Neural cell (in vitro differentiated cells): ENCODE measurements around the gene SAMD4A. TPM values are rescaled to one million over a fixed set of nuclear protein-coding genes. Genes with fewer than 3 reads are reported as not detected.

Experiments used
- H2AFZ ChIP-seq: fragments of 200-600, 300-800 bp; sonication (generic), shearing (Covaris generic); 2 replicates; pipeline ENCODE4 v1.6.0; 2014; ENCODE audit warnings: low read depth, mild to moderate bottlenecking, antibody characterized with exemption, low read length, moderate library complexity
- H3F3A ChIP-seq: fragments of 200-600 bp; shearing (Covaris generic); 2 replicates; pipeline ENCODE4 v1.6.1; 2016; ENCODE audit warnings: mild to moderate bottlenecking, moderate library complexity, mixed read lengths, antibody characterized with exemption, low read length; ENCODE audit not compliant: insufficient read depth, poor library complexity, severe bottlenecking
- H3K27ac ChIP-seq: fragments of 200-600, 300-800 bp; sonication (generic), shearing (Covaris generic); 2 replicates; pipeline ENCODE4 v1.5.1; 2014; ENCODE audit warnings: mild to moderate bottlenecking, low read length, moderate library complexity
- H3K27me3 ChIP-seq: fragments of 300-800, 200-600 bp; sonication (generic), shearing (Covaris generic); 2 replicates; pipeline ENCODE4 v1.6.0; 2014; ENCODE audit warnings: mild to moderate bottlenecking, low read depth, low read length, moderate library complexity; ENCODE audit not compliant: insufficient read depth
- H3K36me3 ChIP-seq: fragments of 300-800, 200-600 bp; sonication (generic), shearing (Covaris generic); 2 replicates; pipeline ENCODE4 v1.5.1; 2014; ENCODE audit warnings: mild to moderate bottlenecking, antibody characterized with exemption, low read length, moderate library complexity; ENCODE audit not compliant: insufficient read depth
- H3K4me2 ChIP-seq: fragments of 300-800, 200-600 bp; sonication (generic), shearing (Covaris generic); 2 replicates; pipeline ENCODE4 v1.6.0; 2014; ENCODE audit warnings: mild to moderate bottlenecking, low read length
- H3K4me3 ChIP-seq: fragments of 300-800, 200-600 bp; sonication (generic), shearing (Covaris generic); 2 replicates; pipeline ENCODE4 v1.5.1; 2014; ENCODE audit warnings: mild to moderate bottlenecking, low read length, moderate library complexity
- H3K79me2 ChIP-seq: fragments of 200-600 bp; shearing (Covaris generic); replicated peaks from 2 replicates; pipeline ENCODE4 v1.6.0; 2014; ENCODE audit warnings: mild to moderate bottlenecking, low read length, moderate library complexity; ENCODE audit not compliant: insufficient read depth
- H3K9ac ChIP-seq: fragments of 300-800, 200-600 bp; sonication (generic), shearing (Covaris generic); 2 replicates; pipeline ENCODE4 v1.6.1; 2016; ENCODE audit warnings: mild to moderate bottlenecking, low read length, mixed read lengths
- H3K9me2 ChIP-seq: fragments of 200-600 bp; shearing (Covaris generic); 2 replicates; pipeline ENCODE4 v1.6.1; 2016; ENCODE audit warnings: mild to moderate bottlenecking, low read length, mixed read lengths; ENCODE audit not compliant: insufficient read depth
- H3K9me3 ChIP-seq: fragments of 200-600, 300-800 bp; sonication (generic), shearing (Covaris generic); 2 replicates; pipeline ENCODE4 v1.6.1; 2016; ENCODE audit warnings: mild to moderate bottlenecking, mixed run types, low read length, moderate library complexity, mixed read lengths
- H4K20me1 ChIP-seq: fragments of 200-600 bp; shearing (Covaris generic); 2 replicates; pipeline ENCODE4 v1.6.1; 2016; ENCODE audit warnings: mild to moderate bottlenecking, mixed run types; ENCODE audit not compliant: insufficient read depth
- EP300 ChIP-seq: fragments of 450-650 bp; conservative IDR thresholded peaks from 2 replicates; pipeline ENCODE4 v1.6.1; 2014; ENCODE audit warnings: antibody characterized with exemption, mild to moderate bottlenecking, moderate library complexity; ENCODE audit not compliant: poor library complexity, severe bottlenecking
- EZH2 ChIP-seq: fragments of 200-600, 300-800 bp; shearing (Covaris generic), sonication (generic); IDR thresholded peaks from 2 replicates; pipeline ENCODE4 v1.6.1; 2014; ENCODE audit warnings: antibody characterized with exemption, low read length, borderline replicate concordance, mild to moderate bottlenecking; ENCODE audit not compliant: insufficient read depth, poor library complexity, severe bottlenecking
- MXI1 ChIP-seq: fragments of 450-650 bp; conservative IDR thresholded peaks from 2 replicates; pipeline ENCODE4 v1.6.1; 2014; ENCODE audit warnings: antibody characterized with exemption, mild to moderate bottlenecking; ENCODE audit not compliant: poor library complexity, severe bottlenecking
- POLR2AphosphoS5 ChIP-seq: IDR thresholded peaks from 2 replicates; pipeline ENCODE4 v1.6.1; 2012
- RAD21 ChIP-seq: fragments of 450-650 bp; conservative IDR thresholded peaks from 2 replicates; pipeline ENCODE4 v1.6.1; 2014; ENCODE audit warnings: antibody characterized with exemption, mild to moderate bottlenecking, moderate library complexity
- SMC3 ChIP-seq: fragments of 450-650 bp; conservative IDR thresholded peaks from 2 replicates; pipeline ENCODE4 v1.6.1; 2014; ENCODE audit warnings: antibody characterized with exemption, mild to moderate bottlenecking, moderate library complexity; ENCODE audit not compliant: poor library complexity
- TAF1 ChIP-seq: IDR thresholded peaks from 2 replicates; pipeline ENCODE4 v1.6.1; 2012; ENCODE audit warnings: low read depth
- polyA plus RNA-seq: library from polyadenylated mRNA; depleted of rRNA; stranded (reverse); fragments of >200 nt; gene quantifications from 2 replicates; pipeline ENCODE4 v1.2.3, GENCODE V29; 2014
- TF ChIP-seq, protein P1 (sequence below): fragments of 450-650 bp; IDR thresholded peaks from 2 replicates; pipeline ENCODE4 v1.5.1; 2014; ENCODE audit warnings: antibody characterized with exemption, mild to moderate bottlenecking, moderate library complexity; ENCODE audit not compliant: poor library complexity, severe bottlenecking
- TF ChIP-seq, protein P2 (sequence below): IDR thresholded peaks from 2 replicates; pipeline ENCODE4 v1.6.1; 2012; ENCODE audit warnings: borderline replicate concordance

SAMD4A gene
- polyA plus RNA-seq, 1 donor from 2014 or later: 1.0 TPM

DNA sequence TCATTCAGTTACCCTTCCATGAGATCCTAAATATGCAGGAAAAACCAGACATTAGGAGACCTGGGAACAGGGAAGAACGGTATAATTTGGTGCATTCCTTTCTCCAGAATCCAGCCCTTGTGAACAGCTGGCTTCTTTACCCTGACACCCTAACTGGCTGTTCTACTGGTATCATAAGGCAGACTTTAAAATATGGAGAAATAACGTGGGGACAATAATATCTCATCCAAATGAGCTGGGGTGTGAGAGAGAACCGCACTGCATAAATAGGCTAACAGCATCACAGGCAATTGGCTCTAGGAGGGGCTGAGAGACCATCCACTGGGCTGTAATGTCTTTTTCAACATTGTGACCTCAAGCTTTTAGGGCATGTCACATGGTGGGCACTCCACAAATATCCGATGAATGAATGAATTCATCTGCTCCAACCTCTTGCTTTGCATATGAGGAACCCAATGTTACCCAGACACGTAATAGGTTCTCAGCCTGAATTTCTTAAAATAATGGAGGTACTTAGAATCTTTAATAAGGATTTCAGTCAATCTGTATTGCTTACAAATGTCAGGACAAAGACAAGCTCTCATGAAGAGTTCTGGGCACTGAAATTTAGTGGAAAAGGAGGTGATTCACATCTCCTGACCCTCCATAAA lies 157.9 kb downstream of the SAMD4A start:
- no peaks in the 10 kb centered on the region for H3K79me2 ChIP-seq
- H3K27me3 ChIP-seq: no peaks in the 10 kb centered on the region
- H3K36me3 ChIP-seq: no peaks in the 10 kb centered on the region
- H3K4me2 ChIP-seq: no peak overlapping the region
- no peak overlapping the region for H3K4me3 ChIP-seq
- H3K9ac ChIP-seq: no peak overlapping the region
- no peaks in the 10 kb centered on the region for H3K9me2 ChIP-seq
- no peaks in the 10 kb centered on the region for H3K9me3 ChIP-seq
- no peak overlapping the region for H3K27ac ChIP-seq
- H2AFZ ChIP-seq: no peak overlapping the region
- H3F3A ChIP-seq: no peaks in the 10 kb centered on the region
- H4K20me1 ChIP-seq: no peaks in the 10 kb centered on the region
- TF ChIP-seq, protein P1, sequence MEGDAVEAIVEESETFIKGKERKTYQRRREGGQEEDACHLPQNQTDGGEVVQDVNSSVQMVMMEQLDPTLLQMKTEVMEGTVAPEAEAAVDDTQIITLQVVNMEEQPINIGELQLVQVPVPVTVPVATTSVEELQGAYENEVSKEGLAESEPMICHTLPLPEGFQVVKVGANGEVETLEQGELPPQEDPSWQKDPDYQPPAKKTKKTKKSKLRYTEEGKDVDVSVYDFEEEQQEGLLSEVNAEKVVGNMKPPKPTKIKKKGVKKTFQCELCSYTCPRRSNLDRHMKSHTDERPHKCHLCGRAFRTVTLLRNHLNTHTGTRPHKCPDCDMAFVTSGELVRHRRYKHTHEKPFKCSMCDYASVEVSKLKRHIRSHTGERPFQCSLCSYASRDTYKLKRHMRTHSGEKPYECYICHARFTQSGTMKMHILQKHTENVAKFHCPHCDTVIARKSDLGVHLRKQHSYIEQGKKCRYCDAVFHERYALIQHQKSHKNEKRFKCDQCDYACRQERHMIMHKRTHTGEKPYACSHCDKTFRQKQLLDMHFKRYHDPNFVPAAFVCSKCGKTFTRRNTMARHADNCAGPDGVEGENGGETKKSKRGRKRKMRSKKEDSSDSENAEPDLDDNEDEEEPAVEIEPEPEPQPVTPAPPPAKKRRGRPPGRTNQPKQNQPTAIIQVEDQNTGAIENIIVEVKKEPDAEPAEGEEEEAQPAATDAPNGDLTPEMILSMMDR: no peak
- TF ChIP-seq EP300 (no peak), SMC3 (no peak), TAF1 (no peak), POLR2AphosphoS5 (no peak), EZH2 (no peak), MXI1 (no peak), RAD21 (no peak)
- TF ChIP-seq, protein P2, sequence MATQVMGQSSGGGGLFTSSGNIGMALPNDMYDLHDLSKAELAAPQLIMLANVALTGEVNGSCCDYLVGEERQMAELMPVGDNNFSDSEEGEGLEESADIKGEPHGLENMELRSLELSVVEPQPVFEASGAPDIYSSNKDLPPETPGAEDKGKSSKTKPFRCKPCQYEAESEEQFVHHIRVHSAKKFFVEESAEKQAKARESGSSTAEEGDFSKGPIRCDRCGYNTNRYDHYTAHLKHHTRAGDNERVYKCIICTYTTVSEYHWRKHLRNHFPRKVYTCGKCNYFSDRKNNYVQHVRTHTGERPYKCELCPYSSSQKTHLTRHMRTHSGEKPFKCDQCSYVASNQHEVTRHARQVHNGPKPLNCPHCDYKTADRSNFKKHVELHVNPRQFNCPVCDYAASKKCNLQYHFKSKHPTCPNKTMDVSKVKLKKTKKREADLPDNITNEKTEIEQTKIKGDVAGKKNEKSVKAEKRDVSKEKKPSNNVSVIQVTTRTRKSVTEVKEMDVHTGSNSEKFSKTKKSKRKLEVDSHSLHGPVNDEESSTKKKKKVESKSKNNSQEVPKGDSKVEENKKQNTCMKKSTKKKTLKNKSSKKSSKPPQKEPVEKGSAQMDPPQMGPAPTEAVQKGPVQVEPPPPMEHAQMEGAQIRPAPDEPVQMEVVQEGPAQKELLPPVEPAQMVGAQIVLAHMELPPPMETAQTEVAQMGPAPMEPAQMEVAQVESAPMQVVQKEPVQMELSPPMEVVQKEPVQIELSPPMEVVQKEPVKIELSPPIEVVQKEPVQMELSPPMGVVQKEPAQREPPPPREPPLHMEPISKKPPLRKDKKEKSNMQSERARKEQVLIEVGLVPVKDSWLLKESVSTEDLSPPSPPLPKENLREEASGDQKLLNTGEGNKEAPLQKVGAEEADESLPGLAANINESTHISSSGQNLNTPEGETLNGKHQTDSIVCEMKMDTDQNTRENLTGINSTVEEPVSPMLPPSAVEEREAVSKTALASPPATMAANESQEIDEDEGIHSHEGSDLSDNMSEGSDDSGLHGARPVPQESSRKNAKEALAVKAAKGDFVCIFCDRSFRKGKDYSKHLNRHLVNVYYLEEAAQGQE: no peak

DNA sequence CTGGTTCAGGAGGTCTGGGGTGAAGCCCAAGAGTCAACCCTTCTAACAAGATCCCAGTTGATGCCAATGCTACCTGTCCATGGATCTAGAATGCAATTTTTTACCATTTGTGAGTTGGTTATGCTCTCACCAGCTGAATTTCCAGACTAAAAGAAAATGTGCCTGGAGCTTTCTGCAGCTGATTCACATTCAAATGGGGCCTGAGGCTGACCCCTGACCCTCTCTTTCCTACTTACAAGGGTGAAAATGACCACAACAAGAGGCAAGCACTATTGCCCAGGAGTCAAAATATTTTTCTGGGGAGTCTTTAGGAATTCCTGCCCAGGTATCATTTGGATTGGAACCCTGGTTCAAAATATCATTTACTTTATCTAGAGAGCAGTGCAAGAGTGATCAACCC lies 159.1 kb downstream of the SAMD4A start:
- Histone ChIP-seq H3K4me2 (no peak overlapping the region), H3K4me3 (no peak overlapping the region), H3K9me2 (no peaks in the 10 kb centered on the region), H3F3A (no peaks in the 10 kb centered on the region), H2AFZ (no peak overlapping the region), H3K27me3 (no peaks in the 10 kb centered on the region), H3K36me3 (no peaks in the 10 kb centered on the region), H4K20me1 (no peaks in the 10 kb centered on the region), H3K27ac (no peak overlapping the region), H3K9me3 (no peaks in the 10 kb centered on the region), H3K79me2 (no peaks in the 10 kb centered on the region), H3K9ac (no peak overlapping the region)
- TF ChIP-seq EP300: no peak
- TF ChIP-seq, protein P2: no peak
